ENCODE data around the gene CPNE5.

CPNE5 gene

GRCh38 chr6:36822506-36823269 is 16.6 kb downstream of the CPNE5 start:
- H2AFZ ChIP-seq (ENCODE audit: low read length, unreplicated experiment) = no peak overlapping the region
- H3K27ac ChIP-seq (ENCODE audit: low read depth, low read length) = no peak overlapping the region
- peaks cover 23% of the 10 kb centered on the region for H3K4me1 ChIP-seq (ENCODE audit: control insufficient read depth, insufficient read depth, low read length, unreplicated experiment)

GRCh38 chr6:36821581-36822335 is 17.5 kb downstream of the CPNE5 start:
- H3K4me1 ChIP-seq (ENCODE audit: control insufficient read depth, insufficient read depth, low read length, unreplicated experiment) = peaks cover 13% of the 10 kb centered on the region
- no peak overlapping the region for H3K4me3 ChIP-seq (ENCODE audit: low read depth, low read length)
- no peak overlapping the region for H3K27ac ChIP-seq (ENCODE audit: low read depth, low read length)
- H2AFZ ChIP-seq (ENCODE audit: low read length, unreplicated experiment) = no peak overlapping the region
- H3K36me3 ChIP-seq (ENCODE audit: insufficient read depth, low read length) = no peaks in the 10 kb centered on the region
- no peaks in the 10 kb centered on the region for H3K27me3 ChIP-seq (ENCODE audit: insufficient read depth, low read length)
- no peaks in the 10 kb centered on the region for H3K79me2 ChIP-seq (ENCODE audit: control insufficient read depth, insufficient read depth, low read length, unreplicated experiment)

More at GRCh38 chr6:36822506-36823269, 16.6 kb downstream of the CPNE5 start:
- Histone ChIP-seq H3K79me2 (ENCODE audit: control insufficient read depth, insufficient read depth, low read length, unreplicated experiment) (no peaks in the 10 kb centered on the region), H3K36me3 (ENCODE audit: insufficient read depth, low read length) (no peaks in the 10 kb centered on the region), H3K4me3 (ENCODE audit: low read depth, low read length) (no peak overlapping the region), H3K27me3 (ENCODE audit: insufficient read depth, low read length) (no peaks in the 10 kb centered on the region)

GRCh38 chr6:36820700-36821580 is 18.3 kb downstream of the CPNE5 start:
- Histone ChIP-seq H3K4me3 (ENCODE audit: low read depth, low read length) (no peak overlapping the region), H3K79me2 (ENCODE audit: control insufficient read depth, insufficient read depth, low read length, unreplicated experiment) (no peaks in the 10 kb centered on the region), H3K4me1 (ENCODE audit: control insufficient read depth, insufficient read depth, low read length, unreplicated experiment) (peaks cover 6% of the 10 kb centered on the region), H3K27me3 (ENCODE audit: insufficient read depth, low read length) (no peaks in the 10 kb centered on the region), H3K36me3 (ENCODE audit: insufficient read depth, low read length) (no peaks in the 10 kb centered on the region), H3K27ac (ENCODE audit: low read depth, low read length) (no peak overlapping the region), H2AFZ (ENCODE audit: low read length, unreplicated experiment) (no peak overlapping the region)

- H3K27me3 ChIP-seq (ENCODE audit: insufficient read depth, low read length) = no peaks in the 10 kb centered on the region
- no peak overlapping the region for H3K4me3 ChIP-seq (ENCODE audit: low read depth, low read length)
- H2AFZ ChIP-seq (ENCODE audit: low read length, unreplicated experiment) = no peak overlapping the region
- H3K27ac ChIP-seq (ENCODE audit: low read depth, low read length) = no peak overlapping the region
- H3K79me2 ChIP-seq (ENCODE audit: control insufficient read depth, insufficient read depth, low read length, unreplicated experiment) = no peaks in the 10 kb centered on the region
- no peaks in the 10 kb centered on the region for H3K36me3 ChIP-seq (ENCODE audit: insufficient read depth, low read length)
- peaks cover 6% of the 10 kb centered on the region for H3K4me1 ChIP-seq (ENCODE audit: control insufficient read depth, insufficient read depth, low read length, unreplicated experiment)
Observed at GRCh38 chr6:36818756-36819155, 20.5 kb downstream of the CPNE5 start.

GRCh38 chr6:36817847-36818246 is 21.4 kb downstream of the CPNE5 start:
- Histone ChIP-seq H2AFZ (ENCODE audit: low read length, unreplicated experiment) (no peak overlapping the region), H3K4me3 (ENCODE audit: low read depth, low read length) (no peak overlapping the region), H3K36me3 (ENCODE audit: insufficient read depth, low read length) (no peaks in the 10 kb centered on the region), H3K79me2 (ENCODE audit: control insufficient read depth, insufficient read depth, low read length, unreplicated experiment) (no peaks in the 10 kb centered on the region), H3K4me1 (ENCODE audit: control insufficient read depth, insufficient read depth, low read length, unreplicated experiment) (peaks cover 6% of the 10 kb centered on the region), H3K27me3 (ENCODE audit: insufficient read depth, low read length) (no peaks in the 10 kb centered on the region), H3K27ac (ENCODE audit: low read depth, low read length) (no peak overlapping the region)

GRCh38 chr6:36817176-36817817 is 21.9 kb downstream of the CPNE5 start:
- H3K27me3 ChIP-seq (ENCODE audit: insufficient read depth, low read length) = no peaks in the 10 kb centered on the region
- H3K4me1 ChIP-seq (ENCODE audit: control insufficient read depth, insufficient read depth, low read length, unreplicated experiment) = peaks cover 6% of the 10 kb centered on the region
- H2AFZ ChIP-seq (ENCODE audit: low read length, unreplicated experiment) = no peak overlapping the region
- no peaks in the 10 kb centered on the region for H3K36me3 ChIP-seq (ENCODE audit: insufficient read depth, low read length)
- no peaks in the 10 kb centered on the region for H3K79me2 ChIP-seq (ENCODE audit: control insufficient read depth, insufficient read depth, low read length, unreplicated experiment)
- H3K4me3 ChIP-seq (ENCODE audit: low read depth, low read length) = no peak overlapping the region
- no peak overlapping the region for H3K27ac ChIP-seq (ENCODE audit: low read depth, low read length)

GRCh38 chr6:36815962-36816735 is 23.1 kb downstream of the CPNE5 start:
- Histone ChIP-seq H3K27me3 (ENCODE audit: insufficient read depth, low read length) (no peaks in the 10 kb centered on the region), H2AFZ (ENCODE audit: low read length, unreplicated experiment) (no peak overlapping the region), H3K36me3 (ENCODE audit: insufficient read depth, low read length) (no peaks in the 10 kb centered on the region), H3K79me2 (ENCODE audit: control insufficient read depth, insufficient read depth, low read length, unreplicated experiment) (no peaks in the 10 kb centered on the region), H3K4me3 (ENCODE audit: low read depth, low read length) (no peak overlapping the region), H3K27ac (ENCODE audit: low read depth, low read length) (no peak overlapping the region), H3K4me1 (ENCODE audit: control insufficient read depth, insufficient read depth, low read length, unreplicated experiment) (peaks cover 4% of the 10 kb centered on the region)

- H2AFZ ChIP-seq (ENCODE audit: low read length, unreplicated experiment) = no peak overlapping the region
- H3K27me3 ChIP-seq (ENCODE audit: insufficient read depth, low read length) = no peaks in the 10 kb centered on the region
- H3K27ac ChIP-seq (ENCODE audit: low read depth, low read length) = no peak overlapping the region
- H3K4me3 ChIP-seq (ENCODE audit: low read depth, low read length) = no peak overlapping the region
- no peaks in the 10 kb centered on the region for H3K36me3 ChIP-seq (ENCODE audit: insufficient read depth, low read length)
- no peaks in the 10 kb centered on the region for H3K79me2 ChIP-seq (ENCODE audit: control insufficient read depth, insufficient read depth, low read length, unreplicated experiment)
- no peaks in the 10 kb centered on the region for H3K4me1 ChIP-seq (ENCODE audit: control insufficient read depth, insufficient read depth, low read length, unreplicated experiment)
Observed at GRCh38 chr6:36814249-36814648, 25.0 kb downstream of the CPNE5 start.

- Histone ChIP-seq H3K4me3 (ENCODE audit: low read depth, low read length) (no peak overlapping the region), H3K27ac (ENCODE audit: low read depth, low read length) (no peak overlapping the region), H3K36me3 (ENCODE audit: insufficient read depth, low read length) (no peaks in the 10 kb centered on the region), H2AFZ (ENCODE audit: low read length, unreplicated experiment) (no peak overlapping the region), H3K4me1 (ENCODE audit: control insufficient read depth, insufficient read depth, low read length, unreplicated experiment) (no peaks in the 10 kb centered on the region), H3K27me3 (ENCODE audit: insufficient read depth, low read length) (no peaks in the 10 kb centered on the region), H3K79me2 (ENCODE audit: control insufficient read depth, insufficient read depth, low read length, unreplicated experiment) (no peaks in the 10 kb centered on the region)
Observed at GRCh38 chr6:36813526-36813925, 25.7 kb downstream of the CPNE5 start.

Measured in ACC112 (cell line).